Smooth muscle cell (in vitro differentiated cells): ENCODE measurements around the gene SKAP2. TPM values are rescaled to one million over a fixed set of nuclear protein-coding genes. Genes with fewer than 3 reads are reported as not detected.

ENCODE experiments used
- DNase-seq: peaks from one replicate; lab custom pipeline; 2025; ENCODE audit not compliant: unreplicated experiment; lab: John Stamatoyannopoulos, UW
- H2AFZ ChIP-seq: fragments of 200-600 bp; sonication (generic); 2 replicates; pipeline ENCODE4 v1.6.0; 2016; ENCODE audit warnings: antibody characterized with exemption, low read depth, mild to moderate bottlenecking
- H3F3A ChIP-seq: fragments of 200-600 bp; sonication (generic); 2 replicates; pipeline ENCODE4 v1.6.0; 2017; ENCODE audit warnings: antibody characterized with exemption, low read depth
- H3K27ac ChIP-seq: fragments of 200-600 bp; sonication (generic); 2 replicates; pipeline ENCODE4 v1.5.1; 2016; ENCODE audit warnings: low read depth, mild to moderate bottlenecking
- H3K27me3 ChIP-seq: fragments of 200-600 bp; sonication (generic); 2 replicates; pipeline ENCODE4 v1.6.1; 2016; ENCODE audit warnings: low read depth, mild to moderate bottlenecking
- H3K36me3 ChIP-seq: fragments of 200-600 bp; sonication (generic); 2 replicates; pipeline ENCODE4 v1.5.1; 2016; ENCODE audit warnings: low read depth
- H3K4me1 ChIP-seq: fragments of 200-600 bp; sonication (generic); 2 replicates; pipeline ENCODE4 v1.5.1; 2016; ENCODE audit warnings: low read depth
- H3K4me2 ChIP-seq: fragments of 200-600 bp; sonication (generic); 2 replicates; pipeline ENCODE4 v1.6.0; 2016; ENCODE audit warnings: mild to moderate bottlenecking
- H3K4me3 ChIP-seq: fragments of 200-600 bp; sonication (generic); 2 replicates; pipeline ENCODE4 v1.5.1; 2016; ENCODE audit warnings: mild to moderate bottlenecking
- H3K79me2 ChIP-seq: fragments of 200-600 bp; sonication (generic); 2 replicates; pipeline ENCODE4 v1.6.0; 2016; ENCODE audit warnings: low read depth, mild to moderate bottlenecking
- H3K9ac ChIP-seq: fragments of 200-600 bp; sonication (generic); 2 replicates; pipeline ENCODE4 v1.6.0; 2016; ENCODE audit warnings: low read depth
- H3K9me3 ChIP-seq: fragments of 200-600 bp; sonication (generic); replicated peaks from 2 replicates; pipeline ENCODE4 v1.5.1; 2016; ENCODE audit warnings: low read depth
- H4K20me1 ChIP-seq: fragments of 200-600 bp; sonication (generic); 2 replicates; pipeline ENCODE4 v1.6.0; 2016; ENCODE audit warnings: low read depth
- WGBS: methylation state at CpG from one replicate; pipeline ENCODE4 v1.1.7; 2016; ENCODE audit warnings: low lambda C conversion rate; 5-methylcytosine and 5-hydroxymethylcytosine counted together
- polyA plus RNA-seq: library from polyadenylated mRNA; unstranded; fragments of >200 nt; fragmentation: Nextera tagmentation; extraction: Ambion mirVana; gene quantifications from 2 replicates; pipeline ENCODE4 v1.2.1, GENCODE V29; 2016
- total RNA-seq: library from RNA; depleted of rRNA; stranded (reverse); fragments of >200 nt; gene quantifications from 2 replicates; pipeline ENCODE4 v1.2.3, GENCODE V29; 2014
- TF ChIP-seq, protein P1 (sequence below): fragments of 200-600 bp; sonication (generic); IDR thresholded peaks from 2 replicates; pipeline ENCODE4 v1.5.1; 2017; ENCODE audit warnings: borderline replicate concordance, mild to moderate bottlenecking, antibody characterized with exemption; ENCODE audit not compliant: insufficient read depth, poor library complexity, severe bottlenecking

The SKAP2 gene
- total and polyA plus RNA-seq, 2 experiments from 2014 or later, result 7.7 to 14.8 TPM

DNA sequence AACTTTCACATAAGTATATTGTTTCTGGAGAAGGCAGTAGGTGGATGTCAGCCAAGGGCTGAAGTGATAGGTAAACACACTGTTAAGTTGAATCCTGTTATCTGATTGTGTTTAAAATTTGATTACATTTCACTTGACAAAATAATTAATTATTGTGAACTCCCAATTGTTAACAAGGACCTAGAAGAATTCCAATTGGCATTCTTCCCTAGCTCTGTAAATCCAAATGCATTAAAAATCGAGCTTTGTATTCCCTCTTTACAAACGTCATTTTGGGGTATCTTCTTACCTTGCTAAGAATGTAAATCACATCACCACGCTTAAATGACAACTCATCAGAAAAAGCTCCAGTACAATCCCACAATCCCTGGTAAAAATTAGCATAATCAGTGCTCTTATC lies 179.9 kb downstream of the SKAP2 start:
- H3K27me3 ChIP-seq, result peaks cover 20% of the 10 kb centered on the region
- H3K27ac ChIP-seq, result no peak overlapping the region
- H3K4me1 ChIP-seq, result peaks cover 4% of the 10 kb centered on the region
- TF ChIP-seq, protein P1, sequence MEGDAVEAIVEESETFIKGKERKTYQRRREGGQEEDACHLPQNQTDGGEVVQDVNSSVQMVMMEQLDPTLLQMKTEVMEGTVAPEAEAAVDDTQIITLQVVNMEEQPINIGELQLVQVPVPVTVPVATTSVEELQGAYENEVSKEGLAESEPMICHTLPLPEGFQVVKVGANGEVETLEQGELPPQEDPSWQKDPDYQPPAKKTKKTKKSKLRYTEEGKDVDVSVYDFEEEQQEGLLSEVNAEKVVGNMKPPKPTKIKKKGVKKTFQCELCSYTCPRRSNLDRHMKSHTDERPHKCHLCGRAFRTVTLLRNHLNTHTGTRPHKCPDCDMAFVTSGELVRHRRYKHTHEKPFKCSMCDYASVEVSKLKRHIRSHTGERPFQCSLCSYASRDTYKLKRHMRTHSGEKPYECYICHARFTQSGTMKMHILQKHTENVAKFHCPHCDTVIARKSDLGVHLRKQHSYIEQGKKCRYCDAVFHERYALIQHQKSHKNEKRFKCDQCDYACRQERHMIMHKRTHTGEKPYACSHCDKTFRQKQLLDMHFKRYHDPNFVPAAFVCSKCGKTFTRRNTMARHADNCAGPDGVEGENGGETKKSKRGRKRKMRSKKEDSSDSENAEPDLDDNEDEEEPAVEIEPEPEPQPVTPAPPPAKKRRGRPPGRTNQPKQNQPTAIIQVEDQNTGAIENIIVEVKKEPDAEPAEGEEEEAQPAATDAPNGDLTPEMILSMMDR, result no peak
- no peaks in the 10 kb centered on the region for H3F3A ChIP-seq
- no peak overlapping the region for H3K4me2 ChIP-seq
- 74% methylated on average over 3 of the region's 3 CpGs for WGBS
- H3K9me3 ChIP-seq, result no peaks in the 10 kb centered on the region
- no peak overlapping the region for H3K4me3 ChIP-seq
- no peaks in the 10 kb centered on the region for H4K20me1 ChIP-seq
- DNase-seq, result no peak
- no peak overlapping the region for H3K9ac ChIP-seq
- no peak overlapping the region for H2AFZ ChIP-seq
- H3K36me3 ChIP-seq, result no peaks in the 10 kb centered on the region
- H3K79me2 ChIP-seq, result no peaks in the 10 kb centered on the region

DNA sequence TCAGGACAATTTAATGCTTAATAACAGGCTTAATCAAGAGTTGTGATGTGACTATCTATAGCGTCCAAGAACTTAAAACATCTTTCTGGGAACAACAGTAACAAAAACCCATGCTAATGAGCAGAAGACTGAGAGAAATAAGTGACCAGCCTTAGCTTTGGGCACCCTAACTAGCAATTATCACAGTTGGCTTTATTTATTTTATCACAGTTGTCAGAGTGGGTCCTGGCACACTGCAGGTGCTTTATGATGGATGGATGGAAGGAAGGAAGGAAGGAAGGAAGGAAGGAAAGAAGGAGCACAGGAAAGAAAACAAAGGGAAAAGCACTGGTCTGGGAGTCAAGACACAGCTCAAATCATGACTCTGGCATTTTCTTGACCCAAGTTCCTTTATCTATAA lies 181.1 kb downstream of the SKAP2 start:
- no peaks in the 10 kb centered on the region for H3F3A ChIP-seq
- H3K27me3 ChIP-seq, result peaks cover 20% of the 10 kb centered on the region
- no peak overlapping the region for H3K4me2 ChIP-seq
- no peaks in the 10 kb centered on the region for H3K9me3 ChIP-seq
- H3K4me1 ChIP-seq, result peaks cover 4% of the 10 kb centered on the region
- no peak overlapping the region for H2AFZ ChIP-seq
- no peak overlapping the region for H3K9ac ChIP-seq
- TF ChIP-seq, protein P1, result no peak
- DNase-seq, result no peak
- no peak overlapping the region for H3K27ac ChIP-seq
- 82% methylated on average over 1 of the region's 1 CpG for WGBS
- H3K4me3 ChIP-seq, result no peak overlapping the region
- no peaks in the 10 kb centered on the region for H3K79me2 ChIP-seq
- H3K36me3 ChIP-seq, result no peaks in the 10 kb centered on the region
- no peaks in the 10 kb centered on the region for H4K20me1 ChIP-seq

DNA sequence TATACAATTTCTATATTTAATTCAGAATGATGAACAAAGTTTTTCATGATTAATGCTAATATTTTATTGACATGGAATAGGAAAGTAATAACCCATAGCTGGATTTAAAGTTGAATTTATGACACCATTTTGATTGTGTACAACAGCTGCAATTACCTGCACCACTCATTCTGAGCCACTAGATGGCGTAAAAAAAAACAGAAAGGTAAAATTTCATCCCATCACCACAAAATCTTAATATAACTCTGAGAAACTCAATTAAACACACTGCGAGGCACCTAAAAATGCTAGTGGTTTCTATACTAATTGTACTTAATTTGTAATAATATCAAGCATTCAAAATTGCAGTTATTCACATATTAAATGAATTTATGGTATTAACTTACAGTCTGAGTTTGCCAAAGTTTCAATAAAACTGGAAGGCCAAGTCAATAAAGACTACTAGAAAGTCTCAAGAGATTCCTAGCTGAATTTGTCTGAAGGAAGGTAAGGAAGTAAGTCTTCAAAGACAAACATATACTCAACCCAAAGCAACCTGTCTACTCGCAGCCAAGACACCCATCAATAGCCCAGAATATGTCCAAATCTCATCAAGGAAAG lies 182.5 kb downstream of the SKAP2 start:
- Histone ChIP-seq H3K27ac (no peak overlapping the region), H3K4me1 (peaks cover 4% of the 10 kb centered on the region), H3K36me3 (no peaks in the 10 kb centered on the region), H3K4me2 (no peak overlapping the region), H4K20me1 (no peaks in the 10 kb centered on the region), H3F3A (no peaks in the 10 kb centered on the region), H3K9me3 (no peaks in the 10 kb centered on the region), H3K79me2 (no peaks in the 10 kb centered on the region), H3K27me3 (peaks cover 20% of the 10 kb centered on the region), H2AFZ (no peak overlapping the region), H3K9ac (no peak overlapping the region), H3K4me3 (no peak overlapping the region)
- DNase-seq, result no peak
- WGBS, result 48% methylated on average over 3 of the region's 3 CpGs
- TF ChIP-seq, protein P1, result peak; percentile 79

DNA sequence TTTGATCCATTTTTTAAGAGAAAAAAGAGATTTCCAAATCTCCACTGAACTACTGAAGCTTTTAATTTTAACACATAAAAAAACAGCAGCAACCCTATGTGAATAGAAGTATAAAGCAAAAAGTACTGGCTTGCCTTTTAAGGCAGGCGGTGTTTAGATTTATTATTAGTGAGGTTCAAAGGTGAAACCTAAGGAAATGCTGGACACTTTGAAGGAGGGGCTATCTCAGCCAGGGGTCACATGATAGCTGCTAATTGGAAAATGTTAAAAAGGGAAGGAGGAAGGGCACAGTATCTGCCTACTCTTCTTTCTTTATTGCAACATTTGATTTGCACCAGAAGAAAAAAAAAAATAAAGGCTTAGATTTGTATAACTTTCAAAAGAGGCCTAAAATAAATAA lies 183.8 kb downstream of the SKAP2 start:
- WGBS, result 93% methylated on average over 1 of the region's 1 CpG
- TF ChIP-seq, protein P1, result no peak
- Histone ChIP-seq H3K4me1 (no peaks in the 10 kb centered on the region), H3K79me2 (no peaks in the 10 kb centered on the region), H4K20me1 (no peaks in the 10 kb centered on the region), H3K9me3 (no peaks in the 10 kb centered on the region), H3K9ac (no peak overlapping the region), H3K27ac (no peak overlapping the region), H3K27me3 (peaks cover 20% of the 10 kb centered on the region), H3F3A (no peaks in the 10 kb centered on the region), H3K4me3 (no peak overlapping the region), H3K4me2 (no peak overlapping the region), H2AFZ (no peak overlapping the region), H3K36me3 (no peaks in the 10 kb centered on the region)
- no peak for DNase-seq
